Measurements from ENCODE around the gene SLC12A1. TPM values are rescaled to one million over a fixed set of nuclear protein-coding genes. Genes with fewer than 3 reads are reported as not detected.

SLC12A1 gene
- total and polyA plus RNA-seq, 2 experiments from 2014 or later: 0.57 to 0.59 TPM

DNA sequence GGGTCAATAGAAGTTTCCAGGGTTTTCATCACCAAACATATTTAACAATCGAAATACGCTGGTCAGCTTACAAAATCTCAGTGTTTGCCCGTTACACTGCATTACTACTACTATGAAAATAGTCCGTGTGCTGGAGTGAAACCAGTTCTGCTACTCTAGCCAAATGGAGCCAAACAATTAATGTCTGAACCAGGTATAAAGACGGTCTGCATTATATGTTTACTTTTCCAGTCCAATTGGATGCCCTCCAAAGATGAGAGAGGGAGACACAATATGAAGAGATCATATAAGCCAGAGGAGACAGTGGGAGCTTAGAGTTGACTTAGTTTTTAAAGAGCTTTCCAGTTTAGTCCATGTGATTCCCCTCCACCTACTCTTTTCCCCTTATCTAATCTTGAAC is 118.8 kb downstream of the SLC12A1 start (continued):
- TF ChIP-seq REST (IDR thresholded peaks at IDR 0.05; ENCODE audit: unreplicated experiment) (no peak), EZH2 (IDR thresholded peaks at IDR 0.05; ENCODE audit: low read depth, unreplicated experiment) (no peak), ZNF114 (CRISPR knock-in tag; IDR thresholded peaks at IDR 0.05) (no peak), ETS1 (IDR thresholded peaks at IDR 0.05) (no peak), POLR2AphosphoS5 (IDR thresholded peaks at IDR 0.05; ENCODE audit: low read depth) (no peak), ZNF331 (CRISPR knock-in tag; IDR thresholded peaks at IDR 0.05; ENCODE audit: low read depth) (no peak), STAT1 (IDR thresholded peaks at IDR 0.05; ENCODE audit: unreplicated experiment) (no peak)

DNA sequence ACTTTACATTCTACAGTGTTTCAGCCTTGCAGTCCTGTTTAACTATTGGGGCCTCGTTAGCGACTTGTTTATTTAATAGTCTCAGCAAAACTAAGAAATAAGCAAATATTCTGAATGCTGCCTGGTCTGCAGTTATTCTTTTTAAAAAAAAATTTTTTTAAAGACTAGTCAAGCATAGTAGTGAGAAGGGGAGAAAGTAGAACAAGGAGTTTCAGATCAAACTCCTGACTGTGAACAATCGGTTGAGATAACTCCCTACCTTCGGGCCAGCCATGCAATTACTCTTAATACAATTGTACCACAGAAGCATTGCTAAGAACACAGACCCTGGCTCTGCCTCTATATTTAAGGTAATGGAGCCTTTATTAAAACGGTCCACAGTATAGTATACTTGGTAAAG is 119.3 kb downstream of the SLC12A1 start:
- no peaks in the 10 kb centered on the region for H3K27me3 ChIP-seq (ENCODE audit: insufficient read depth)
- H3K4me1 ChIP-seq (ENCODE audit: insufficient read depth): peaks cover 7% of the 10 kb centered on the region
- H3K4me3 Mint-ChIP-seq: no peak overlapping the region
- no peaks in the 10 kb centered on the region for H3K9me2 ChIP-seq (ENCODE audit: insufficient read depth)
- H3K79me2 ChIP-seq (replicated peaks; ENCODE audit: insufficient read depth): peaks cover 14% of the 10 kb centered on the region
- no peak overlapping the region for H3K27ac Mint-ChIP-seq
- H3K9me3 Mint-ChIP-seq: no peaks in the 10 kb centered on the region; the same call in 2 of the 3 replicates
- no peaks in the 10 kb centered on the region for H4K20me1 ChIP-seq (replicated peaks; ENCODE audit: insufficient read depth)
- no peak overlapping the region for H3K4me2 ChIP-seq
- peaks cover 9% of the 10 kb centered on the region for H3K4me1 Mint-ChIP-seq
- no peak overlapping the region for H3K4me3 ChIP-seq
- H3K36me3 ChIP-seq (ENCODE audit: insufficient read depth): no peaks in the 10 kb centered on the region
- peaks cover 1% of the 10 kb centered on the region for H3K27me3 Mint-ChIP-seq (ENCODE audit: insufficient read depth, low read depth, poor library complexity)
- no peak for ATAC-seq
- H3K36me3 Mint-ChIP-seq (ENCODE audit: low read depth): no peaks in the 10 kb centered on the region
- no peak for DNase-seq (ENCODE audit: low spot score)
- H2AFZ ChIP-seq: no peak overlapping the region
- no peaks in the 10 kb centered on the region for H3F3A ChIP-seq (replicated peaks; ENCODE audit: low read depth)
- H3K27ac ChIP-seq (ENCODE audit: low read depth): no peak overlapping the region
- no peak for TF ChIP-seq ETS1 (IDR thresholded peaks at IDR 0.05)
- TF ChIP-seq ZNF331 (CRISPR knock-in tag; IDR thresholded peaks at IDR 0.05; ENCODE audit: low read depth): no peak
- TF ChIP-seq CREB1 (CRISPR knock-in tag; IDR thresholded peaks at IDR 0.05; ENCODE audit: low read depth): no peak
- TF ChIP-seq ZNF462 (CRISPR knock-in tag; IDR thresholded peaks at IDR 0.05): no peak
- no peak for TF ChIP-seq POLR2AphosphoS5 (IDR thresholded peaks at IDR 0.05; ENCODE audit: low read depth)
- no peak for TF ChIP-seq REST (IDR thresholded peaks at IDR 0.05; ENCODE audit: unreplicated experiment)

Measured in GM23338 (cell line).